Brain microvascular endothelial cell (primary cell): ENCODE data around the gene CACNA2D4.

Experiments
- DNase-seq: peaks from one replicate; pipeline ENCODE4 v3.0.0-alpha.2; 2020
- H3K27ac ChIP-seq: fragments of 250-450 bp; sonication (Bioruptor Pico); 2 replicates; pipeline ENCODE4 v1.5.1; 2020; ENCODE audit warnings: mild to moderate bottlenecking, moderate library complexity
- H3K27me3 ChIP-seq: fragments of 250-450 bp; sonication (Bioruptor Pico); replicated peaks from 2 replicates; pipeline ENCODE4 v1.5.1; 2020; ENCODE audit warnings: mild to moderate bottlenecking
- H3K36me3 ChIP-seq: fragments of 250-450 bp; sonication (Bioruptor Pico); replicated peaks from 2 replicates; pipeline ENCODE4 v1.5.1; 2020; ENCODE audit warnings: mild to moderate bottlenecking
- H3K4me3 ChIP-seq: 2 replicates; pipeline ENCODE4 v1.5.1; 2011; ENCODE audit warnings: low read depth, mild to moderate bottlenecking, control low read depth, low read length, moderate library complexity
- CTCF ChIP-seq: IDR thresholded peaks from 2 replicates; pipeline ENCODE4 v1.5.1; 2011; ENCODE audit warnings: low read depth, mild to moderate bottlenecking, moderate library complexity, low read length, control low read depth, inconsistent platforms; ENCODE audit errors: missing control alignments
- in situ Hi-C: cut with HindIII; loops from 2 replicates; pipeline ENCODE4 v1.10.0; 2017; ENCODE audit warnings: low sequenced_read_pairs, low pct_ligation_motif_present

The CACNA2D4 gene

GRCh38 chr12:1787714-1788113 lies 130.7 kb downstream of the CACNA2D4 start:
- in situ Hi-C loops = loop anchor here (25.0 kb wide), 1 partner anchor 125 kb away; no protein-coding TSS in a partner anchor
- Histone ChIP-seq H3K36me3 (no peaks in the 10 kb centered on the region), H3K27ac (no peak overlapping the region), H3K27me3 (no peaks in the 10 kb centered on the region), H3K4me3 (no peak overlapping the region)
- DNase-seq = no peak
- no peak for TF ChIP-seq CTCF

GRCh38 chr12:1782215-1782614 lies 136.2 kb downstream of the CACNA2D4 start:
- in situ Hi-C loops = loop anchor here (25.0 kb wide), 1 partner anchor 120 kb away; no protein-coding TSS in a partner anchor
- no peak overlapping the region for H3K4me3 ChIP-seq
- no peaks in the 10 kb centered on the region for H3K36me3 ChIP-seq
- no peak for TF ChIP-seq CTCF
- no peak for DNase-seq
- no peak overlapping the region for H3K27ac ChIP-seq
- no peaks in the 10 kb centered on the region for H3K27me3 ChIP-seq

GRCh38 chr12:1781772-1782171 lies 136.7 kb downstream of the CACNA2D4 start:
- in situ Hi-C loops = loop anchor here (25.0 kb wide), 1 partner anchor 119 kb away; no protein-coding TSS in a partner anchor
- DNase-seq = no peak
- H3K27ac ChIP-seq = no peak overlapping the region
- no peaks in the 10 kb centered on the region for H3K36me3 ChIP-seq
- no peak for TF ChIP-seq CTCF
- no peaks in the 10 kb centered on the region for H3K27me3 ChIP-seq
- H3K4me3 ChIP-seq = no peak overlapping the region

- Histone ChIP-seq H3K27me3 (no peaks in the 10 kb centered on the region), H3K4me3 (no peak overlapping the region), H3K36me3 (no peaks in the 10 kb centered on the region), H3K27ac (no peak overlapping the region)
- peak; percentile 69 for DNase-seq
- in situ Hi-C loops = loop anchor here (25.0 kb wide), 1 partner anchor 117 kb away; no protein-coding TSS in a partner anchor
- no peak for TF ChIP-seq CTCF
Observed at GRCh38 chr12:1779783-1780182, 138.7 kb downstream of the CACNA2D4 start.

- Histone ChIP-seq H3K36me3 (no peaks in the 10 kb centered on the region), H3K27ac (no peak overlapping the region), H3K4me3 (no peak overlapping the region), H3K27me3 (no peaks in the 10 kb centered on the region)
- DNase-seq = no peak
- no peak for TF ChIP-seq CTCF
- in situ Hi-C loops = loop anchor here (25.0 kb wide), 1 partner anchor 117 kb away; no protein-coding TSS in a partner anchor
Observed at GRCh38 chr12:1778911-1779310, 139.5 kb downstream of the CACNA2D4 start.

- peak; percentile 53 for DNase-seq
- Histone ChIP-seq H3K4me3 (no peak overlapping the region), H3K36me3 (peaks cover 3% of the 10 kb centered on the region), H3K27ac (peak overlapping the region; percentile 38), H3K27me3 (no peaks in the 10 kb centered on the region)
- in situ Hi-C loops = loop anchor here (25.0 kb wide), 1 partner anchor 115 kb away; no protein-coding TSS in a partner anchor
- TF ChIP-seq CTCF = no peak
Observed at GRCh38 chr12:1777798-1778197, 140.7 kb downstream of the CACNA2D4 start.
